Activated CD4-positive, alpha-beta T cell treated with anti-CD3 and anti-CD28 coated beads, Interleukin-2, amount 50 U/mL, for 1 hour (primary cell): Measurements from ENCODE around the gene KRT26.
"Not testable (repeated sequence)": the region's sequence is repeated elsewhere in the genome, so short reads cannot be mapped to it uniquely, and the experiment has no call there.

Experiments
- DNase-seq: peaks from one replicate; pipeline ENCODE4 v3.0.0-alpha.2; 2020

Gene KRT26

DNA sequence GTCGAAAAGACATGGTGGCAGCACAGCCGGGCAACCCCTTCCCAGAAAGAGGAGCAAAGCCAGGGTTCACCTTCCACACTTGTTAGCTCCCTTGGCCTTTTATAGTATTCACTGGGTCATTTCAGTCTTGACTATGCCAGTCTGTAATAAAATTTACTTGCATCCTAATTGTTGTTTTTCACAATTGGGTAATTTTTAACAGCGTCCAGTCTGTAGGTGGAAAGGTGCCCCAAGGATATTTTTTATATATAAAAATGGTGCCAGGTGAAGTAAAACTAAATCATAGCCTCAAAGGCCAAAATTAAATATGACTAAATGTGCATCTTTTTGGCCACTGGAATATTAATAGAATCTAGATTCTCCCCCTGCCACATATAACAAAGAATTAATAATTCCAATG is at the start of gene KRT26:
TSS of gene KRT26 (minus strand) at position 101 of the 400 bp plus-strand sequence. CDS start at position 13, 88 bp downstream.
- no peak for DNase-seq

DNA sequence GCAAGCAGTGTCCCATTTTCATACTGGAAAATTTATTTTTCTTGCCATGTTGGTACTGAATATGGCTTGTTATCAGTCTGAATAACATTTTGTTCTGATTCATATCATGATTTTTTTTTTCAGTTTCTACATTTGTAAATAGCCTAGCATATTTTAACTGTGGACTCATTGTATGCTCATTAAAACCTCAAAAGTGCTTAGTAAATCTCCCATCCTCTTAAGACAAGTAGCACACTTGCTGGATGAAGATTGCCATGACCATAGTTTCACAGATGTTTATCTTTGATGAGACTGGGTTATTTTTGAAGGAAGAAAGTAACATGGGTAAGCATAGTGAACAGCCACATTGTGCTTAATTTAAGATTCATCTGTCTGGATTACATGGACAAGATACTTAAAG is 49.5 kb upstream of the KRT26 start:
- no peak for DNase-seq

DNA sequence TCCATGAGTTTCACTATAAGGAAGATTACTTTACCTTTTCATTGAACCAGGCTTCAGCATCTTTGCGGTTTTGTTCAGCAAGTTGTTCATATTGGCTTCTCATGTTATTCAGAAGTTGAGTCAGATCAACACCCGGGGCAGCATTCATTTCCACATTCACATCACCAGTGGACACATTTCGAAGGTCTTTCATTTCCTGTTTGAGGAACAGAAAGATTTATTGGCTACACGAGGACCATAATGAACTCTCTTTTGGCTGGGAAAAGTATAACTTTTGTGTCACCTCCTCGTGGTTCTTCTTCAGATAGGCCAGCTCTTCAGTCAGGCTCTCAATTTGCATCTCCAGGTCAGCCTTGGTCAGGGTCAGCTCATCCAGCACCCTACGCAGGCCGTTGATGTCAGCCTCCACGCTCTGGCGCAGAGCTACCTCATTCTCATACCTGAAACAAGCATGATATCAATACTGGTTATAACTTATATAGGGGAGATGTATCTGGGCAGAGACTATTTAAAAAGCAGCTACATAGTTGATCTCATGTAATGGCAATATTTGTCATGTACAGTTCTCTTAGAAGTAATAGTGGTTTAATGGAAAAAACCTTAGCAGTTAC is 48.3 kb upstream of the KRT26 start:
- no peak for DNase-seq

DNA sequence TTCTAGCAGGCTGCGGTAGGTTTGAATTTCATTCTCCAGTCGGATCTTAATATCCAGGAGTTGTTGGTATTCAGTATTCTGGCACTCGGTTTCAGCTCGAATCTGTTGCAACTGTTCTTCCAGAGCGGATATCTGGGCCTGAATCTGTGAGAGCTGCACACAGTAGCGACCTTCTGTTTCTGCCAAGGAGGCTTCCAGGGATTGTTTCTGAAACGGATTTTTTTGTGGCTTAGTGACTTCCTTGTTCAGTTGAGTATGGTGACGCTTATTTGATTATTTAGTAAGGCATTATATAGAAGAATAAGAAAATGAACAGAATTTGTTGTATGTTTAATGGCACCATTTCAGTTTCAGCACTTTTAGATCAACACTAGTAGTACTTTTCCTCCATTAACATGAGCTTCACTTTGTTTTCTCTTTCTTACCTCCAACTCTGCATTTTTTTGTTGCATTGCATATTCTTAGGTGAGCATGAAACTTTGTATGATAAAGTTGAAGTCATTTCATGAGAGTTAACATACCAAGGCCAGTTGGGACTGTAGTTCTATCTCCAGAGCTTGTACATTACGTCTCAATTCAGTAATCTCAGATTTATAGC is 47.6 kb upstream of the KRT26 start:
- DNase-seq, result no peak

GRCh38 chr17:40818733-40819527 is 46.9 kb upstream of the KRT26 start:
- peak; percentile 81 for DNase-seq

DNA sequence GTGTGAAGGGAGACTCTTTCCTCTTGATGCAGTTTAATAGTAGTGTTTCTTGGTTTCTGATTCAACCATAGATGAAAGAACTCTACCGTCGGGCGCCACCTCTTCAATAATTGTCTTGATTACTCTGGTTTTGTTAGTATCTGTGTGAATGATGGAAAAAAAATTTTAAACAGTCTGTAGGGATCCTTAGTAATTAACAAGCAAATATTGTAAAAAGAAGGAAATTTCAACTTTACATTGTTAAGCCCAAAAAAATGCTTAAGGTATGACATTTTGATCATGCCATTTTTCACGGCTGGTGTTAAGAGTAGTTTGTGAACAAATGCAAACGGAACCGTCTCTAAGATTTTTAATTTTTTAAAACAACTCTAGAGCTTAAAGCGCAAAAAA is 46.3 kb upstream of the KRT26 start:
- DNase-seq, result no peak

GRCh38 chr17:40817103-40817682 is 45.2 kb upstream of the KRT26 start:
- no peak for DNase-seq

DNA sequence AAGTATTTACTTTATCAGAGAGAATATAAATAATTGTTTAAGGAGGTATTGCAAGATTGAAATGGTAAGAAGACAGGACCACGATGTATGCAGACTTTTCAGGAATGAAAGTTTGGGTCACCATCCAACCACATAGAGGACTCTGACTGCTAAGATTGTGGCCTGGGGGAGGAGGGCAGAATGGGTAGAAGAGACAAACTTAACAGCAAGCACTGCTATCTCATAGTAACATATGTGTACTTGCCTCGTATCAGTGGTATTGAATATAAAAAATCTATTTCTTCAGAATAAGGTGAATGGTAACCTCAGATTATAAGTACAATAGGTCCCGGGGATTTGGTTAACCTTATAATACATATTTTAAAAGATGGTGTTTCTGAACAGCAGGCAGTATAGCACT is 44.6 kb upstream of the KRT26 start:
- no peak for DNase-seq

GRCh38 chr17:40815381-40815780 is 43.4 kb upstream of the KRT26 start:
- DNase-seq, result no peak

DNA sequence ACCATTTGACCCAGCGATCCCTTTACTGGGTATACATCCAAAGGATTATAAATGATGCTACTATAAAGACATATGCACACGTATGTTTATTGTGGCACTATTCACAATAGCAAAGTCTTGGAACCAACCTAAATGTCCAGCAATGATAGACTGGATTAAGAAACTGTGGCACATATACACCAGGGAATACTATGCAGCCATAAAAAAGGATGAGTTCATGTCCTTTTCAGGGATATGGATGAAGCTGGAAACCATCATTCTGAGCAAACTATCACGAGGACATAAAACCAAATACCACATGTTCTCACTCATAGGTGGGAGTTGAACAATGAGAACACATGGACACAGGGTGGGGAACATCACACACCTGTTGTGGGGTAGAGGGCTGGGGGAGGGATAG is 42.7 kb upstream of the KRT26 start:
- DNase-seq, result not testable (repeated sequence)

DNA sequence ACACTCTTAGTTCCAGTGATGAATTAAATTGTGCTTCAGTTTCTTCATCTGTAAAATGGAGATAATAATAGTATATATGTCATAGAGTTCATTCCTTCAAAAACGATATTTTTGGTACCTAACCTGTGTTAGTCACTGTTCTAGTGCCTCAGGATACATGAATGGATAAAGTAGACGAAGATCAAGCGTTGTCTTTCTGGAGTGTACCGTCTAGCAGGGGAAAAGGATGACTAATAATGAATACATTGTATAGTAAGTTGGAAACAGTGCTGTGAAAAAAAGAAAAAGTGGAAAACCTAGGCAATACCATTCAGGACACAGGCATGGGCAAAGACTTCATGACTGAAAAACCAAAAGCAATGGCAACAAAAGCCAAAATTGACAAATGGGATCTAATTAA is 41.8 kb upstream of the KRT26 start:
- DNase-seq, result no peak

DNA sequence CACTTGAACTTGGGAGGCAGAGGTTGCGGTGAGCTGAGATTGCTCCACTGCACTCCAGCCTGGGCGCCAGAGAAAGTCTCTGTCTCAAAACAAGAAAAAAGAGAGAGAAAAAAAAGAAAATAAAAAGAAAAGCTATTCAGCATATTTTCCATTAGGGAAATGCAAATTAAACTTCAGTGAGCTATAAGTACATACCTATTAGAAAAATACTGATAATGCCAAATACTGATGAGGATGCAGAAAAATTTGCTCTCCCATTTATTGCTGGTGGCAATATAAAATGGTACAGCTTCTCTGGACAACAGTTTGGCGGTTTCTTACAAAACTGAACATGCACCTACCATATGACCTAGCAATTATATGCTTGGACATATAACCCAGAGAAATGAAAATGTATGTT is 40.6 kb upstream of the KRT26 start:
- no peak for DNase-seq

DNA sequence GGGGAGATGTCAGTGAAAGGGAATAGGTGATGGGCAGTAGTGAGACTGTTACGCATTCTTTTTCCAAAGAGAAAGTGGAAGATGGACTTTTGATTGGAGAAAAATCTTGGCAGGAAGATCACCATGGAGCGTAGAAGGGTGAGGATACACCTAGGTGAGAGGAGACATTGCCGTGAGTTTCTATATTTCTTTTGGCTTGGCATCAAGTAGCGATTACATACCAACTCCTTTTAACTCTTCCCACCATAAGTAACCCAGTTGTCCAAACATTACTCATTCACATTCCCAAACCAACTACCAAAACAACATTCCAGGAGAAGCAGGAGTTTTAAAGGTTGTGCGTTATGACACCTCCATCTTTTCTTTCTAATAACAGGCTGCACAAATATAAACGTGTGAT is 38.5 kb upstream of the KRT26 start:
- DNase-seq, result no peak

- DNase-seq, result no peak
Observed at GRCh38 chr17:40809721-40810421, 37.9 kb upstream of the KRT26 start.

DNA sequence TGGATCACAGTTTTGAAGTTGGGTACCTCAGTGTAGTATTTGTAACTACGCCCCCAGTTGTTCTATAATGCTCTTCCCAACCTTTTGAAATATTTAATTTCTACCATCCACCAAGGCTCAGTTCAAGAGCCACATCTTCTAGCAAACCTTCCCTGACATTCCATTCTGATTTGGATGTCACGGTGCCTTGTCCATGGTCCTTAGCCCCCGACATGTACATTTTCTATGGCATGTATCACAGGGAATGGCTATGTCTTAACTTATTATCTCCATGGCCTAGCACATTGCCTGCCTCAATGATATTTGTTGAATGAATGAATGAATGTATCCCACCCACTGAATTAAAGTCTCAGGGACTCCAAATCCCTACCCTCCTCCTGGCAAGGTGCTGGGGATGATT is 34.1 kb upstream of the KRT26 start:
- no peak for DNase-seq

GRCh38 chr17:40803617-40804082 is 31.6 kb upstream of the KRT26 start:
- DNase-seq, result peak; percentile 70

DNA sequence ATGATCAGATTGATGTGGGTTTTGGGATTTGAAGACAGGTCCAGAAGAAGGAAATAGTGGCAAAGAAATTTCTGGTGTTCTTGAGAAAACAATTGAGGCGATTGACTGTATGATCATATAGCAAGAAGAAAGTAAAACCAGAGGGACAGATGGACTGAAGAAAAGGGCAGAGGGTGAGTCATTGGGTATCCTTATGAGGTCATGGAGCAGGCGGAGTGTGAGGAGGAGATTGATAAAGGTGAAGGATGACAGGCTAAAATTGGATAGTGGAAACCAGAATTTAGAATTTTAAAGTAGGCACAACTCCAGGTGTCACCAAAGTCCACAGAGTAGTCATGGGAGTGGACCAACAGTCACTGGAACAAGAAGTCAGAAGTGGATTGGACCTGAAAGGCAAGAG is 29.2 kb upstream of the KRT26 start:
- DNase-seq, result no peak

DNA sequence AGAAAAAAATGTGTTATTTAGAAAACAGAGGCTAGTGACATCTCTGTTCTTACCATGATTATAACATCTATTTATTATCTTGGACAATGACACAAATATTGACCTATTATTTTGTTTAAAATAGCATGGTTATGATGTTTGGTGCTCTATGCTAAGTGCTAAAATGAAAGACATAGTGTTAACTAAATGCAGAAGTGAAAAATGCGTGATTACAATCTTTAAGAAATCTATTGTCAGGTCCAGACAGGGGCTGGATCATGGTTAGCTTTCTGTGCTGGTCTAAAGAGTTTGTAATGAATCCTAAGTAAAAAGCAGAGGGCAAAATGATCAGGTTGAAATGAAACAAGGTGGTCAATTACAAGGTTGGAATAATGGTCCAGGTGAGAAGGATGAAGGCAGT is 28.4 kb upstream of the KRT26 start:
- DNase-seq, result no peak

- no peak for DNase-seq
Observed at GRCh38 chr17:40799859-40800258, 27.9 kb upstream of the KRT26 start, which contains the start of gene KRT28. Gene KRT28, minus strand, starts transcription at chr17:40799959. Its CDS starts 66 bp downstream, at chr17:40799893.

- DNase-seq, result no peak
Observed at GRCh38 chr17:40796846-40797245, 24.8 kb upstream of the KRT26 start.

DNA sequence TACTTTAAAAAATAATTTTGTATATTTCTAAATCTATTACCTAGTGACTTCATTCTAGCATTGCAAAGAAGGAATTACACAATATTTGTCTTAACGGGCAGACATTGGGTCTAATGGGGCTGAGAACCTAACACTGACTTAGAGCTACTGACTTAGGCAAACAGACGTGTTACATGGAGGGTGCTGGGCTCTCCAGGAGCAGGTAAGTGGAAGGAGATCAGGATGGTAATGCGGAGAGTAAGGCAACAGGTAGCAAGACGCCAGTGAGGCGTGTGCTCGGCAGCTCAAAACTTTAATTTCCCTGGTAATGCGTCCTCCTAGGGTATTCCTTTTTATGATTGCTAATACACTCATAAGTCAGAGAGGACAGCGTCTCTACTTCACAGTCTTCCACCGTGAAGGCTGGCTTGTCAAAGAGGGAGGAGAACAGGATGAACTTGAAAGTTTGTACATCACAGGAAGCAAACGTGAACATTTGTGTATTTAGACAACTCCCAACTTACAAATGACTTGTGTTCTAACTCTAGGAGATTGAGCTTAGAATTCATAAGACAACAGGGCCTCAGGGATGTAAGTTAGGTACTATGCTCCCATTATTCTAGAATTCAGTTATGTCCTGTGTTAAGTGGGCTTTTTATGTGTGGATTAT is 23.1 kb upstream of the KRT26 start:
- DNase-seq, result no peak

- no peak for DNase-seq
Observed at GRCh38 chr17:40794466-40794865, 22.5 kb upstream of the KRT26 start.

GRCh38 chr17:40793832-40794231 is 21.8 kb upstream of the KRT26 start:
- no peak for DNase-seq
